HG03457 (cell line): ENCODE data around the gene RHOF.

Source experiments
- ATAC-seq: cut with Tn5 transposase; IDR thresholded peaks from one replicate; pipeline ENCODE4 v1.9.1; 2021; ENCODE audit warnings: moderate number of reproducible peaks; ENCODE audit not compliant: unreplicated experiment

Gene RHOF

GRCh38 chr12:121820056-121820455, 26.6 kb upstream of the RHOF start:
- no peak for ATAC-seq

GRCh38 chr12:121819212-121819949, 25.9 kb upstream of the RHOF start:
- no peak for ATAC-seq

- ATAC-seq, result no peak
These were observed 24.2 kb upstream of the RHOF start for GRCh38 chr12:121817648-121818043.

- ATAC-seq, result no peak
These were observed 23.6 kb upstream of the RHOF start for GRCh38 chr12:121816925-121817647.

- no peak for ATAC-seq
These were observed 21.8 kb upstream of the RHOF start for GRCh38 chr12:121815263-121815662.

- ATAC-seq, result no peak
These were observed 21.1 kb upstream of the RHOF start for GRCh38 chr12:121814429-121815119.

GRCh38 chr12:121813951-121814350, 20.5 kb upstream of the RHOF start:
- ATAC-seq, result no peak

GRCh38 chr12:121812921-121813896, 19.7 kb upstream of the RHOF start:
- ATAC-seq, result no peak

- no peak for ATAC-seq
These were observed 18.9 kb upstream of the RHOF start for GRCh38 chr12:121812320-121812871.

- ATAC-seq, result no peak
These were observed 18.2 kb upstream of the RHOF start for GRCh38 chr12:121811434-121812319.

GRCh38 chr12:121810833-121811433, 17.4 kb upstream of the RHOF start:
- ATAC-seq, result no peak

- ATAC-seq, result no peak
These were observed 16.8 kb upstream of the RHOF start for GRCh38 chr12:121810234-121810817.

GRCh38 chr12:121809712-121810116, 16.2 kb upstream of the RHOF start:
- no peak for ATAC-seq

GRCh38 chr12:121808623-121809022, 15.1 kb upstream of the RHOF start:
- no peak for ATAC-seq

GRCh38 chr12:121807642-121808347, 14.3 kb upstream of the RHOF start:
- no peak for ATAC-seq

- ATAC-seq, result no peak
These were observed 13.3 kb upstream of the RHOF start for GRCh38 chr12:121806546-121807423.

- no peak for ATAC-seq
These were observed 12.6 kb upstream of the RHOF start for GRCh38 chr12:121806009-121806545.
